LoVo (cell line): ENCODE results near the gene IL17REL.

Experiments used
- DNase-seq: peaks from one replicate; pipeline ENCODE4 v3.0.0-alpha.2; 2016; ENCODE audit warnings: low spot score

IL17REL gene

DNA sequence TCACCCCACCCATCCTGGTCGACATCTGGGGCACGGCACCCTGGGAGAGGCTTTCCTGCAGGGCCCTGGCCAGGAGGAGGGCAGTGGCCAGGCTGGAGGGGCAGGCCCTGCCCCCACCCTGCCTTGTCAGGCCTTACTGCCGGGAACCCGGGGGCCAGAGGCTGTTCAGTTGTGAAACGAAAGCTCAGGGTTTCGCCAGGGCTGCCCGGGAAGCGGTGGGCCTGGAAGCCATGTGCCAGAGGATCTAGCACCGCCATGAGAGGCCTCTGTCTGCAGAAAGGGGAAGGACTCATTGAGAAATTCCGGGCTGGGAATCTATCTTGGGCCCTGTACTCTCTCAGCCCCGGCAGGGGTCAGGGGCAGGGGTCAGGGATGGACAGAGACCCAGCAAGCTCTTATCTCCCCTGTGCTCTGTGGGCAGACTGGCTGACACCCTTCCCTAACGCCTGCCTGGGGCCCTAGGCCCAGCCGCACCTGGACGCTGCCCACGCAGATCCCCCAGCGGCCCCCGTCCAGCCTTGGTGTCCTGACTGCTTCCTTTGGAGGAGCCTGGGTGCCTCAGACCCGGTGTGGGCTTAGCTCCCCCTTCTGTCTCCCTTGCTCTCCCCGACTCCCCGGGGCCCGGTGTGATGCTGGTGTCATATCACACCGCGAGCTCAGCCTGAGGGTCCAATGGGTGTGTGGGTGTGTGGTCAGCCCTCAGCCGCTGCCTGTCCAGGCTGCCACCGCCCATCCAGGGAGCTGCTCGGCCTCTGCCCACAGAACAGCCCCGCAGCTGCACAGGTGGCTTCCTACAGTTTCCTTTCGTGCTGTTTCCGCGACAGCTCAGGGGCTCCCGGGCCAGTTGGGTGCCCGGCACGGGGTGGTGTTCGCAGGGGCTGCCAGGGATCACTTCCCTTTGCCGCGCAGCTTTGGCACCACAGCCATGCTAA lies 45.5 kb downstream of the IL17REL start:
- DNase-seq: no peak

DNA sequence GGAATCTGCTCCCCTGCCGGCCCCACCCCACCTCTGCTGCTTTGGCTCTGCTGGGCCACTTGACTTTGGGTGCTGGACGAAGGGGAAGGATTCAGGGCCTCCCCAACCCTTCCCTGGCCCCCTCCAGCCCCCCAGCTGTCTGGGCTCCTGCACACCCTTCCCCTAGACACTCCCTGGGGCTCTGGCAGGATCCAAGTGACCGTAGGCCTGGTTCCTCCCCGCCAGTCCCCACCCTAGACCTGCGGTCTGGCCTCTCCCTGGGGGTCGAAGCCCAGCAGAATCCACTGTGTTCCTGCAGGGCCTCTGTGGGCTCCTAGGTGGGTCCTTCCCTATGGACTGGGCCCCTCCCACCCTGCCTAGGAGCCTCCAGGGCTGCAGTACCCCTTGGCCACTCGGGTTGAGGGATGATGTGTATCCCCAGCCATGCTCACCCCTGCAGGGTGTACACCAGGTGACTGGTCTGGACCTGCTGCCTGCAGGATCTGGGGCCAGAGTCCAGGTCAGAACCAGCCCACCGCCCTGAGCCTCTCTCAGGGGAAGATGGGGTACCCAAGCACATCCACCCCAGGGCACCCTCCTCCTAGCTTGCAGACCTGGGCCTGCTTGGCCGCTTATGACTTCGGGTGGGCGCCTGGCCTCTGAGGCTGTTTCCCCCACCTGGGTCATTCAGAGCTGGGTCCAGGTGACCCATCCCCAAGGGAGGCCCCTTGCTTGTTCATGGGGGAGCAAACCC lies 46.4 kb downstream of the IL17REL start:
- no peak for DNase-seq

DNA sequence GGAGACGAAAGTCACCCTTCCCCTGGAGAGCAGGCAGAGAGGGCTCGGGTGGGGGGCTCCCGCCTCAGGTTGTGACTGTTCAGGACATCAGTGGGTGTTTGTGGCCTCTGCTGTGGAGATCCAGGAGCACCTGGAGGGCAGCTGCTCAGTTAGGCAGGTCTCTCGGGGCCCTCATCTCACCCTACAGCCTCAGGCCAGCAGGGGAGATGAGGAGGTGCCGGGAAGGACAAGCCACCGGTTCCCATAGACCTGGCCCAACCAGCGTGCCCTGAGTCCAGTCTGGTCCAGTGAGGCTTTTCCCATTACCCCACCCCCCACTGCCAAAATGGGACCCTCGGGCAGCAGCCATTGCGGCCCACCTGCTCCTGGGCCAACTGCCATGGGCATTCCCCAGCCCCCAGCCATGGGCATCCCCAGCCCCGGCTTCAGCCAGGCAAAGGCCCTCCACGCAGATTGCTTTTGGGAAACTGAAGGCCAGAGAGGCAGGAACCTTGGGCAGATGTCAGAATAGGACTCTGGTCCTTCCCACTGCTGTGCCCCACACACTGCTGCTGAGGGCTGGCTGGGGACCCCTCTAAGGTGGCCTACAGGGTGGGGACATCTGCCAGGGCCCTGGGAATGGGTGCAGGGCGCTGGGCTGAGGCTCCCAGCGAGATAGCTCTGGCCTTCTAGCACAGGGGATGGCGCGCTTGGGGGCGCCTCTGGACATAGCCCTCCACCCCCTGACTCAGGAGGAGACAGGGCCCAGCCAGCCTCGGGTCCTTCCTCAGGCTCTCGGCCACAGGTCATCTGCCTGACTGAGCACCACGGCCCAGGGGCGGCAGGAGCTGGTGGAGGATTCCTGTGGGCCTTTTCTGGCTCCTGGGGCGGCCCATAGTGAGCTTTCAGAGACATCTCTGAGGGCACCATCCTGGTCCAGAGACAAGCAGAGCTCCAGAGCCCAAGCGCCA lies 47.2 kb downstream of the IL17REL start:
- no peak for DNase-seq

DNA sequence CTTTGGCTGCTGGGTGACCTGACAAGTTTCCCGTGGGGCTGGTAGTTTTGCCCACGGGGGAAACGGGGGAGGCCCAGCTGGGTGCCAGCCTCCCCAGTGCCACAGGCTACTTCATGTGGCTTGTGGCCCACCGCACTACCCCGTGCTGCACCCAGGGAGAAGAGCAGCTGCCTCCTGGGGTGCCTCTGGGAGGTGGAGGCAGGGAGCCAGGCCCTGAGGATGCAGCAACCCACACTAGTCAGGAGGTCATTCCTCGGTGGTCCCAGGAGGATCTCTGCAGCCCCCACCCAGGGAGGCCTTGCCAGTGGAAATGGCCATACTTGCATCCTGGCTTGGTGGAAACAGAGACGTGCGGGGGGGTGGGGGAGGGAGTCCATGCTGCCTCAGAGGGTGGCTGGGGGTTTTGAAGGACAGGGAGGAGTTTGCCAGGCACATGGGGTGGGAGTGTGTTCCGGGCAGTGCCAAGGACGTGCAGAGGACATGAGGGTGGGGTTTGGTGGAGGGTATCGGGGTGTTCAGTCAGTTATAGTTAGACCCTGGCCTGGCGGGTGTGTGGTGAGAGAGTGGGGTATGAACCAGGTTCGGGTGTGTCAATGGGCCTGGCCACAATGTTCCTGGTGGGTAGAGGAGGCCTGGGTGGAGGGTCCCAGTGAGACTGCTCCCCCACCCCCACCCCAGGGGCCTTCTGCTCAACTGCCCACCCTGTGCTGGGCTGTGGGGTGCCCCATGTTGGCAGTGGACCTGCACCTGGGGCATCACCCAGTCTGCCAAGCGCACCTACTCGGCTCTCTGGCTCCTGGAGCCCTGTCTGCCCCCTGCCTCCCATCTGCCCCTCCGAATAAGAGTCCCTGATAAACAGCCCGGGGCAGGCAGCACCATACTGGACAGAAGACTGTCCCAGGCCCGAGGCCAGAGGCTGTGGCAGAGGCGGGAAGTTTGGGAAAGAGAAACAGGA lies 48.2 kb downstream of the IL17REL start:
- DNase-seq: no peak

DNA sequence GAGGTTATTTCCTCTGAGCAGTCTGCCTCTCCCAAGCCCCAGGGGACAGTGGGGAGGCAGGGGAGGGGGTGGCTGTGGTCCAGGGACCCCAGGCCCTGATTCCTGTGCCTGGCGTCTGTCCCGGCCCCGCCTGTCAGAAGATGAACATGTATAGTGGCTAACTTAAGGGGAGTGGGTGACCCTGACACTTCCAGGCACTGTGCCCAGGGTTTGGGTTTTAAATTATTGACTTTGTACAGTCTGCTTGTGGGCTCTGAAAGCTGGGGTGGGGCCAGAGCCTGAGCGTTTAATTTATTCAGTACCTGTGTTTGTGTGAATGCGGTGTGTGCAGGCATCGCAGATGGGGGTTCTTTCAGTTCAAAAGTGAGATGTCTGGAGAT lies 48.9 kb downstream of the IL17REL start:
- no peak for DNase-seq

DNA sequence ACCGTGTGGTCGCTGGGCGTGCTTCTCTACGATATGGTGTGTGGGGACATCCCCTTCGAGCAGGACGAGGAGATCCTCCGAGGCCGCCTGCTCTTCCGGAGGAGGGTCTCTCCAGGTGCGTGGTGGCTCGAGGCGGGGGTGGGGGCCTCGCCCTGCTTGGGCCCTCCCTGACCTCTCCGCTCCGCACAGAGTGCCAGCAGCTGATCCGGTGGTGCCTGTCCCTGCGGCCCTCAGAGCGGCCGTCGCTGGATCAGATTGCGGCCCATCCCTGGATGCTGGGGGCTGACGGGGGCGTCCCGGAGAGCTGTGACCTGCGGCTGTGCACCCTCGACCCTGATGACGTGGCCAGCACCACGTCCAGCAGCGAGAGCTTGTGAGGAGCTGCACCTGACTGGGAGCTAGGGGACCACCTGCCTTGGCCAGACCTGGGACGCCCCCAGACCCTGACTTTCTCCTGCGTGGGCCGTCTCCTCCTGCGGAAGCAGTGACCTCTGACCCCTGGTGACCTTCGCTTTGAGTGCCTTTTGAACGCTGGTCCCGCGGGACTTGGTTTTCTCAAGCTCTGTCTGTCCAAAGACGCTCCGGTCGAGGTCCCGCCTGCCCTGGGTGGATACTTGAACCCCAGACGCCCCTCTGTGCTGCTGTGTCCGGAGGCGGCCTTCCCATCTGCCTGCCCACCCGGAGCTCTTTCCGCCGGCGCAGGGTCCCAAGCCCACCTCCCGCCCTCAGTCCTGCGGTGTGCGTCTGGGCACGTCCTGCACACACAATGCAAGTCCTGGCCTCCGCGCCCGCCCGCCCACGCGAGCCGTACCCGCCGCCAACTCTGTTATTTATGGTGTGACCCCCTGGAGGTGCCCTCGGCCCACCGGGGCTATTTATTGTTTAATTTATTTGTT lies 49.6 kb downstream of the IL17REL start:
- no peak for DNase-seq

DNA sequence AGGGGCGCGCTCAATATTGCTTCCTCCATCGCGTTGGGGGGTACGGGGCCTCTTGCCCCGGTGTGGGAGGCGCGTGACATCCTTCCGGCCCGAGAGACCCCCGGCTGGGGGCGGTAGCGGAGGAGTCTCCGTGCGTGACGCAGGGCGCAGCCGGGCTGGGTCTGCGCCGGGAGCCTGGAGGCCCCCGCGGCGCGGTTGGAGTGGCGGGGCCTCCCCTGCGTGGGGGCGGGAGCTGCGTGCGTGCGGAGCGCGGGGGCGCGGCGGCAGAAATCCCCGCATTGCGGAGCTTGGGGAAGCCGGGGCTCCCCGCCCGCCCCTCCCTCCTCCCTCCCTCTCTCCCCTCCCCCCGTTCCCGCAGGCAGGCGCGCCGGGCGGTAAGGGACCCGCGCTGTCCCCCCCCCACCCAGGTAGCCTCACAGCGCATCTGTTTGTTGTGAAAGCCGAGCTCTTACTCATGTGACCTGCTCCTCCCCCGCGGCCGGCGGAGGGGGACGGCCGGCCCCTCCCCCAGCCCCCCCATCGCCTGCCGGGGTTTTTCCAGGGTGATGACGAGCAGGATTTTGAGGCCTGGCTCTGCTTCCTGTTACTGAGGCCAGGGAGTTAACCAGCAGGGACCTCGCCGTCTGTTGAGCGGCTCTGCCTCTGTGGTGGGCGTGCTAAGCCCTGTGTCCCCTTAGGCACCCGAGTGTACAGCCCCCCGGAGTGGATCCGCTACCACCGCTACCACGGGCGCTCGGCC lies 50.4 kb downstream of the IL17REL start:
- peak; percentile 73 for DNase-seq

DNA sequence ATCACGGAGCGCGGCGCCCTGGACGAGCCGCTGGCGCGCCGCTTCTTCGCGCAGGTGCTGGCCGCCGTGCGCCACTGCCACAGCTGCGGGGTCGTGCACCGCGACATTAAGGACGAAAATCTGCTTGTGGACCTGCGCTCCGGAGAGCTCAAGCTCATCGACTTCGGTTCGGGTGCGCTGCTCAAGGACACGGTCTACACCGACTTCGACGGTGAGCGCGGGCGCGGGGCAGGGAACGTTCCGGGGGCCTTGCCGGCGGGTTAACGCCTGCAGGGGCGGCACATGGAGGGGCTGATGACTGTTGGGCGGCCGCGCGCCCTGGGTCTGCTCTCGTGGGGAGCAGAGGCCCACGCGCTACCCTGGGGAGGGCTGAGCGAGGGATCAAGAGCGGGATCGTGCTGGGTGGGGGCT lies 51.0 kb downstream of the IL17REL start:
- no peak for DNase-seq

DNA sequence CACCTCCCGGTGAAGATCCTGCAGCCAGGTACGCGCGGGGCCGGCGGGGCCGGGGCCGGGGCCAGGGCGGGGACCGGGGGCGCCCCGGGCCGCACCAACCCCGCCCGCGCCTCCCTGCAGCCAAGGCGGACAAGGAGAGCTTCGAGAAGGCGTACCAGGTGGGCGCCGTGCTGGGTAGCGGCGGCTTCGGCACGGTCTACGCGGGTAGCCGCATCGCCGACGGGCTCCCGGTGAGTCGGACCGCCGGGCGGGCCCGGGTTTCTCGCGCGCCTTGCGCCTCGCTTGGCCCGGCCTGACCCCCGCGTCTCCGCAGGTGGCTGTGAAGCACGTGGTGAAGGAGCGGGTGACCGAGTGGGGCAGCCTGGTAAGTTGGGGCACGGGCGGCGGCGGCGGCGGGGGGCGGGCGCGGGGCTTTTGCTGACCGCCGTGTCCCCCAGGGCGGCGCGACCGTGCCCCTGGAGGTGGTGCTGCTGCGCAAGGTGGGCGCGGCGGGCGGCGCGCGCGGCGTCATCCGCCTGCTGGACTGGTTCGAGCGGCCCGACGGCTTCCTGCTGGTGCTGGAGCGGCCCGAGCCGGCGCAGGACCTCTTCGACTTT lies 51.5 kb downstream of the IL17REL start:
- no peak for DNase-seq

DNA sequence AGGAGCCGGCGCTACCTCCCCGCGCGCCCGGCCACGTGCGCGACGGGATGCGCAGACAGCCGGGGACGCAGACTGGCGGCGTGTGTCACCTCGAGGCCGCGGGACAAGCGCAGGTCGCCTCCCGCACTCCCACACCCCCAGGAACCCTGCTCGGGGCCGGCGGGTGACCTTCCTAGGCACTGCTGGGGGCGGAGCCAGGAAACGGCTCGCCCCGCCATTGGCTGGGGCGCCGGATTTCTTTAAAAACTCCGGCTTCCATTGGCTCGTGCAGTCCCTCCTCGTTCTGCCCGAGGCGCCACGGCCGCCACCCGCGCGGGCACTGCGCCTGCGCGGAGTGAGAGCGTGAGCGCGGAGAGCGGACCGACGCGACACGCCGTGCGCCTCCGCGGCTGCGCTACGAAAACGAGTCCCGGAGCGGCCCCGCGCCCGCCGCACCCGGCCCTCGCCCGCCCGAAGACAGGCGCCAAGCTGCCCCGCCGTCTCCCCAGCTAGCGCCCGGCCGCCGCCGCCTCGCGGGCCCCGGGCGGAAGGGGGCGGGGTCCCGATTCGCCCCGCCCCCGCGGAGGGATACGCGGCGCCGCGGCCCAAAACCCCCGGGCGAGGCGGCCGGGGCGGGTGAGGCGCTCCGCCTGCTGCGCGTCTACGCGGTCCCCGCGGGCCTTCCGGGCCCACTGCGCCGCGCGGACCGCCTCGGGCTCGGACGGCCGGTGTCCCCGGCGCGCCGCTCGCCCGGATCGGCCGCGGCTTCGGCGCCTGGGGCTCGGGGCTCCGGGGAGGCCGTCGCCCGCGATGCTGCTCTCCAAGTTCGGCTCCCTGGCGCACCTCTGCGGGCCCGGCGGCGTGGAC lies 52.2 kb downstream of the IL17REL start, which contains the start of gene PIM3:
Gene PIM3, plus strand, starts transcription at position 614 of the 846 bp plus-strand sequence. Its CDS starts 176 bp downstream, at position 790.
- peak; percentile 96 for DNase-seq

DNA sequence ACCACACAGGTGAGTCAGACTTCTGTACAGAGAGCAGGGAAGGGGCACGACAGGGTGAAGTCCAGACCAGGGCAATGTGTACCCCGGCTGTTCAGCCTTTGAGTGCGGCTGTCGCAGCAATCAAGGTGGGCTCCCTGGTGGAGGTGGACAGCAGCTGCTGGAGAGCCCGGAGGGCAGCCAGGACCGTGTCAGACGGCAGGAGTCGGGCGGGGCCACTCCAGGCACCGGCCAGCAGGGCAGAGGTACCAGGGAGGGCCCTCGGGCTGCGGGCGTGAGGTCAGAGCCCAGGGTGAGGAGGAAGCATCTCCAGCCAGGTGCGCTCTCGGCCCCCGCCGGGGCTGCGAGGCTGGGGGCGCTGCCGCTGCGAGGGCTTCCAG lies 52.8 kb downstream of the IL17REL start:
- DNase-seq: peak; percentile 64

DNA sequence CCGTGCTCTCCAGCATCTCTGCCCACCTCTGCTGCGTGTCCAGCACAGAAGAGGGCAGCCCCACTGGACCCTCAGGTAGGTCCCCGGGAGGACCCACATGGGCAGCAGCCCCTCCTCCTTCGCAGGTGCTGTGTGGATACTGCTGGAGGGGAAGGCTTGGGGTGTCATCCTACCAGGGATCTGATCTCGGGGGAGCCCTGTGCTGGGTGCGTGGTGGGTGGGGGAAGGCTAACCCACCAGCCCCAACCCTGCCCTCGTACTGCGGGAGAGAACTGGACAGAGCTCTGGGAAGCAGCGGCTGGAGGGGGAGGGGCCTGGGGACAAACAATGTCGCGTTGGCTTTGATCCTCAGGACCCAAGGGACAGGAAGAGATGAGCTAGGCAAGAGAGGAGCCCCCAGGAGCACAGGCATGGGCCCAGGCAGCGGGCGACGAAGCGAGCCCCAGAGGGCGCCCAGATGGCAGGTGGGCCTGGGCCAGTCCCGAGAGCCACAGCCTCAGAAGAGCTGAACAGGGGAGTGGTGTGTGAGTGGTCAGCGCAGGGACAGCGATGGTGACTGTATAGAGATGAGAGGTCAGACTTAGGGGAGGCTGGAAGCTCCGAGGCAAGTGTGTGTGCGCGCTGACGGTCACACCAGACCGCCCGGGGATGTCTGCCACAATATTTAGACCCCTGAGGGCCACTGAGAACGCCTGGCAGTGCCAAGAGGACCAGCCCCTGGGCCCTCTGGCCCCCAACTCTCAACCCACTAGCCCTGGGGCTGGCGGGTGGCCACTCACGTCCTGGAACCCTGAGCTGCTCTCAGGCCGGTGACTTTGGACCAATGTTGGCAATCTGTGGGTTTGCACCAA lies 53.4 kb downstream of the IL17REL start:
- no peak for DNase-seq

DNA sequence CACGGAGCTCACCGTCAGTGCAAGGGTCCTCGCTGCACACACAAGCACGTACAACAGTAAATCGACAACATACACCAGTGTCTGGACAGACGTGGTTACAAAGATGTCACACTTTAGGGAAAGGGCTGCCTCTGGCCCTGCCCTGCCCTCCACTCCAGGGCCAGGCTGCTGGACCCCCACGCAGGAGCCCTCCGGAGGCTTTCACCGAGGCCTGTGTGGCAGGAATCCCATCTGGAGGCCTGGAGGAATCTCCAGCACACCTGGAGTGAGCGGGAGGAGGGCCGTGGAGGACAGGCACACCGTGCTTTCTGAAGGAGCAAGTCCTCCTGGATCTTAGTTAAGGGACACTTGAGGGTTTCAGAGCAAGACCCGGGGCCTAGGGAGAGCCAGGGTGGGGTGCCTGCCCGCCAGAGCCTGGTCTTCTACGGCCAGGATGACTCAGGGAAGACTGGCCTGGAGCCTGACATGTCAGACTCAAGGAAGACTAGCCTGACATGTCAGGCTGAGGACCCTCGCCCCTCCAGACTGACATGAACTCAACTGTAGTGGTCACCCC lies 54.1 kb downstream of the IL17REL start:
- no peak for DNase-seq

DNA sequence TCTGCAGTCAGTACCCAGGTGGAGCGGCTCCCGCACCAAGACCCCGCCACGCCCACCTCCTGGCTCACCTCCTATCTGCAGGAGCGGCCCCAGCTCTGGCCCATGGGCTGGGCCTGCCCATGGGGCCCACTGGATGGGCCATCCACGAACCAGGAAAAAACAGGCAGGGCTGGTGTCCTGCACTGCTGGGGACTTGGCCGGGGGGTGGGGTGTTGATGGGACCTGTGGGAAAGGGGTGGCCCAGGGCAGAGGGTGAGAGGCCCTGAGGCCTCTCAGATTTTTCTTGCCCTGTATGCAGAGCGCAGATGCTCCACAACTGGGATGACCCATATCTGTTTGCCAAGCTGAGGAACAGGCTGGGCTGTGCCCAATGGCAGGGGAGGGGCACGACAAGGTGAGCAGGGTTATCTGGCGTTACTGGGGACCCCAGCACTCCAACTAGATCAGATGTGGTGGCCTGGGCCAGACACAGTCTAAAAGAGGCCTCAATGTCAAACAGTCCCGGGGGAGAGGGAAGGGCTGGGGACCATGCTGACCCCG lies 54.7 kb downstream of the IL17REL start:
- no peak for DNase-seq

DNA sequence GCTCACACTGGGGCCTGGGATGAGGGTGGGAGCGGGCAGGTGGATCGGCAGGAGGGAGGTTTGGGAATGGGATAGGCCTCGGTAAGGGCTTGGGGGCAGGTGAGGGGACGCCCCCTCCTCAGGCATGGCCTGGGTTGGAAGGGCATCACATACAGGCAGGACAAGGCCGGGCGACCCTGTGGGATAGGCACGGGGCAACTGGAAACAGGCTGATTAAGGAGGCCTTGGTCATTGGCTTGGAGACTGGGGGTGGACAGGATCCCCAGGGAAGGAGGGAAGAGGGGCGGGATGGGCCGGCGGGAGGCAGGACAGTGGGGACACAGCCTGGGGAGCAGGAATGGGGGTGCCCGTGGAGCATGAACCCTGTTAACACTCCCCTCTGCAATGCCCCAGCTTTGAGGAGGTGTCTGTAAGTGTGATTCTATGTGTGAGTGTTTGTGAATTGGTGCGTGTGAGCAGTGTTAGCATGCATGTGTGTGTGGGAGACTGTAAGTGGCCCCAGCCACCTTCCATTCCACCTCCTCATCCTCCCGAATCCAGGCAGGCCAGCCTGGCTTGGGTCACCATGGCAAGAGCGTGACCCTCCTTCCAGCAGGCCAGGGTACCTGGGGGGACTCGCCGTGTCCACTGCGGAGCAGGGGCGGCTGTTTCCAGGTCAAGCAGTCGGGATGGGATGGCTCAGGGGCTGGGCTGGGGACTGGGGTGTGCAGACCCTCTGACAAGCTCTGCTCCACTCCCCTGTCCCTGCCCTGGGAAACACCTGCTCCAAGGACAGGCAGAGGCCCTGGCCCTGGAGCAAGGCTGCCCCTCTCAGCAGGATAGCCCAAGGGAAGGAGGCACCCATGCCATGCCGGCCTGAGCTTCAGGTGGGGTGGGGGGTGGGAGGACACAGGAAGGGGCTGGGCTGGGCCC lies 55.4 kb downstream of the IL17REL start:
- DNase-seq: no peak
